ENCODE data around the gene GLRA2.

Gene GLRA2

GRCh38 chrX:14694611-14695010 lies 165.3 kb downstream of the GLRA2 start:
- in situ Hi-C loops (cut with HindIII; ENCODE audit: low sequenced_read_pairs), result no loop called here

- in situ Hi-C loops (cut with HindIII; ENCODE audit: low sequenced_read_pairs), result no loop called here
Measured at GRCh38 chrX:14697451-14697850, 168.1 kb downstream of the GLRA2 start.

GRCh38 chrX:14698790-14699189 lies 169.5 kb downstream of the GLRA2 start:
- in situ Hi-C loops (cut with HindIII; ENCODE audit: low sequenced_read_pairs), result no loop called here

- in situ Hi-C loops (cut with HindIII; ENCODE audit: low sequenced_read_pairs), result no loop called here
Measured at GRCh38 chrX:14700982-14701381, 171.6 kb downstream of the GLRA2 start.

- in situ Hi-C loops (cut with HindIII; ENCODE audit: low sequenced_read_pairs), result no loop called here
Measured at GRCh38 chrX:14702145-14702544, 172.8 kb downstream of the GLRA2 start.

GRCh38 chrX:14712096-14712495 lies 182.8 kb downstream of the GLRA2 start:
- in situ Hi-C loops (cut with HindIII; ENCODE audit: low sequenced_read_pairs), result no loop called here

GRCh38 chrX:14717949-14718348 lies 188.6 kb downstream of the GLRA2 start:
- in situ Hi-C loops (cut with HindIII; ENCODE audit: low sequenced_read_pairs), result no loop called here

- in situ Hi-C loops (cut with HindIII; ENCODE audit: low sequenced_read_pairs), result no loop called here
Measured at GRCh38 chrX:14718403-14718802, 189.1 kb downstream of the GLRA2 start.

DNA sequence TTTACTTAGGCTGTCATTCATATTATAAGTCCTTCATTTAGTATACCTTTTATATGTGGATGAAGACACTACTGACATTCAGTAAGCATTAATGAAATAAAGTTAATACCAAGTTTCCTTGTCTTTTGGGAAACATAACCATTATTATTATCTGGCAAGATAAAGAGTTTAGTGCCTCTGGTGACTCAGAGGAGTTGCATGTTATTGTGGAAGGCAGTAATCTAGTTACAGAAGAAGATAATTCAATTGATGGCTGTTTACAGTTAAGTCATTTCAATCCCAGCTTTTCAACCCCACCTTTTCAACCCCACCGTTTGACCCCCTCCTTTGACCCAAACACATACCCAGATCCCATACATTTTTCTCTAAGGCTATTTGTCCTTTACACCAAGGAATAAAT lies 199.7 kb downstream of the GLRA2 start:
- in situ Hi-C loops (cut with HindIII; ENCODE audit: low sequenced_read_pairs), result no loop called here

DNA sequence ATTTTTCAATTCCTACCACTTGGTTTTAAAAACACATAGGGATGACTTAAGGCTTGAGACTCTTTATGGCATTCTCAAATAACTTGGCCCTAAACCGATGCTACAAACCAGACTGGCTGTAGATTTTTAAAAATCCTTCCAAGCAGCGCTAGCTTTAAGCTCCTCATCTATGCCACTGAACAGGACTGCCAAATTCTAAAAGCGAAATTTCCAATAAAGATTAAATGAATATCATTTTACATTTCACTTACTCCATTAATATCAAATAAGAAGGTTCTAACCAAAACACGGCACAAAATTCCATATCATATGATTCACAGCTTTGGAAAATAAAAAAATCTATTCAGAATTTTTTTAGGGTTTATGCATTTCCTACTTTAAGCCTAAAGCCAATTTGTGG lies 209.3 kb downstream of the GLRA2 start:
- in situ Hi-C loops (cut with HindIII; ENCODE audit: low sequenced_read_pairs), result no loop called here

- in situ Hi-C loops (cut with HindIII; ENCODE audit: low sequenced_read_pairs), result no loop called here
Measured at GRCh38 chrX:14753441-14753840, 224.1 kb downstream of the GLRA2 start.

GRCh38 chrX:14758029-14758491 lies 228.7 kb downstream of the GLRA2 start:
- in situ Hi-C loops (cut with HindIII; ENCODE audit: low sequenced_read_pairs), result no loop called here

DNA sequence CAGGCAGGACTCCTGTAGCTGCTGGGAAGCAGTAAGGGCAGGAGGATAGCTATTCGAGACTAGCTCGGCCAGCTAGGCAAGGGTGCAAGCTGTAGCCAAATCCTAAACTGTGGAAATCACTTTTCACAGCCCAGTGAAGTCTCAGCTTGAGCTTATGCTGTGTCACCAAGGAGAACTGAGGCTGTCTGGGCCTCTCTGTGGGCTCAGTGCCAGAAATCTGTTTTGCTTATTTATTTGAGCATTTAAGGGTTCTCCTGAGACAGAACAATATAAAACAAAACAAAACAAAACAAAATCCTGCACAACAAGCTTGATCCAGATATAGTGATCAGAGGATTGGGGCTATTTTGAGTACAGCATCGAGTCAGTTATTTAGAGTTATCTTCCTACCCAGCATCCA lies 246.1 kb downstream of the GLRA2 start:
- in situ Hi-C loops (cut with HindIII; ENCODE audit: low sequenced_read_pairs), result no loop called here

- in situ Hi-C loops (cut with HindIII; ENCODE audit: low sequenced_read_pairs), result no loop called here
Measured at GRCh38 chrX:14776901-14777300, 247.6 kb downstream of the GLRA2 start.

- in situ Hi-C loops (cut with HindIII; ENCODE audit: low sequenced_read_pairs), result no loop called here
Measured at GRCh38 chrX:14777525-14777924, 248.2 kb downstream of the GLRA2 start.

- in situ Hi-C loops (cut with HindIII; ENCODE audit: low sequenced_read_pairs), result no loop called here
Measured at GRCh38 chrX:14779580-14779979, 250.2 kb downstream of the GLRA2 start.
